A673 (cell line): ENCODE data around the gene CAMK2A. TPM values are rescaled to one million over a fixed set of nuclear protein-coding genes. Genes with fewer than 3 reads are reported as not detected.

Experiments used
- BruUV-seq: library from RNA; stranded (reverse); fragments of 400-500 nt; replicated peaks from 2 replicates; lab custom pipeline; 2021; lab: Mats Ljungman, UMichigan
- CTCF ChIA-PET: fragments of 300-600 bp; sonication (Branson Sonifier 250); formaldehyde crosslinking; loops from one replicate; lab custom pipeline; 2022; ENCODE audit warnings: antibody characterized with exemption; lab: Charles Lee
- POLR2A ChIA-PET: fragments of 300-600 bp; sonication (Branson Sonifier 250); formaldehyde crosslinking; loops from one replicate; lab custom pipeline; 2022; ENCODE audit warnings: antibody characterized with exemption; ENCODE audit not compliant: low non-redundant PET; lab: Charles Lee
- DNase-seq: peaks from one replicate; pipeline ENCODE4 v3.0.0-alpha.2; 2015; ENCODE audit warnings: low spot score
- H3K27ac ChIP-seq: fragments of 200-600 bp; sonication (generic); 2 replicates; pipeline ENCODE4 v1.5.1; 2016; ENCODE audit warnings: mixed run types, low read depth, mild to moderate bottlenecking, mixed read lengths, antibody characterized with exemption, low read length; ENCODE audit not compliant: poor library complexity, severe bottlenecking
- H3K27me3 ChIP-seq: fragments of 200-600 bp; sonication (generic); replicated peaks from 2 replicates; pipeline ENCODE4 v1.6.1; 2017; ENCODE audit warnings: mixed run types, low read depth, mild to moderate bottlenecking, mixed read lengths, antibody characterized with exemption, low read length; ENCODE audit not compliant: insufficient read depth, poor library complexity
- H3K36me3 ChIP-seq: fragments of 200-600 bp; sonication (generic); 2 replicates; pipeline ENCODE4 v1.6.1; 2016; ENCODE audit warnings: mixed run types, mild to moderate bottlenecking, mixed read lengths, antibody characterized with exemption, low read length; ENCODE audit not compliant: insufficient read depth, poor library complexity, severe bottlenecking
- H3K4me1 ChIP-seq: fragments of 200-600 bp; sonication (generic); 2 replicates; pipeline ENCODE4 v1.6.1; 2017; ENCODE audit warnings: mixed run types, mild to moderate bottlenecking, mixed read lengths, antibody characterized with exemption, low read length; ENCODE audit not compliant: insufficient read depth, poor library complexity, severe bottlenecking
- H3K4me3 ChIP-seq: fragments of 200-600 bp; sonication (generic); 2 replicates; pipeline ENCODE4 v1.5.1; 2016; ENCODE audit warnings: low read depth, mixed run types, mild to moderate bottlenecking, mixed read lengths, low read length; ENCODE audit not compliant: poor library complexity, severe bottlenecking
- H3K9me3 ChIP-seq: fragments of 200-600 bp; sonication (generic); 2 replicates; pipeline ENCODE4 v1.6.1; 2016; ENCODE audit warnings: mixed run types, low read depth, mild to moderate bottlenecking, mixed read lengths, antibody characterized with exemption, low read length; ENCODE audit not compliant: poor library complexity, severe bottlenecking
- EZH2 ChIP-seq: fragments of 200-600 bp; sonication (generic); IDR thresholded peaks from 2 replicates; pipeline ENCODE4 v1.6.1; 2017; ENCODE audit warnings: borderline replicate concordance, low read depth, mild to moderate bottlenecking, mixed read lengths, antibody characterized with exemption, low read length; ENCODE audit not compliant: poor library complexity, severe bottlenecking
- intact Hi-C: fragments of 100-400 bp; cut with micrococcal nuclease; formaldehyde crosslinking; loops from one replicate; pipeline ENCODE4 v1.10.0; 2022; ENCODE audit not compliant: unreplicated experiment
- total RNA-seq: library from RNA; stranded (reverse); gene quantifications from 2 replicates; pipeline ENCODE4 v1.2.3, GENCODE V29; 2021
- TF ChIP-seq, protein P1 (sequence below): fragments of 300-800, 200-600 bp; sonication (generic); conservative IDR thresholded peaks from 2 replicates; pipeline ENCODE4 v1.5.1; 2017; ENCODE audit warnings: low read depth, mild to moderate bottlenecking, antibody characterized with exemption, low read length, moderate library complexity, mixed read lengths

Gene CAMK2A
- total RNA-seq, 1 experiment from 2014 or later = not detected

DNA sequence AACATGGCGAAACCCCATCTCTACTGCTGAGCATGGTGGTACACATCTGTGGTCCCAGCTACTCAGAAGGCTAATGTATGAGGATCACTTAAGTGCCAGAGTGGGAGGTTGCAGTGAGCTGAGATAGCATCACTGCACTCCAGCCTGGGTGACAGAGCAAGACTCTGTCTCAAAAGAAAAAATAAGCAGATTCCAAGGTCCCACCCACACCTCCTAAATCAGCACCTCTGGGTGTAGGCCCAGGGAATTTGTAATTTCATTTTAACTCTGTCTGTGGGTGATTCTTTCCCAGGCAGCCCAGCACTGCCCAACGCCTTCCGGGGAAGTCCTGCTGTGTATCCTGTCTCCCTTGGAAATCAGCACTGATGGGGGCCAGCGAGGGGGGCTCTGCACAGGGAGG is 12.5 kb downstream of the CAMK2A start:
- no peak overlapping the region for H3K27ac ChIP-seq
- intact Hi-C loops = no loop called here
- peak; percentile 36 for DNase-seq
- peaks cover 5% of the 10 kb centered on the region for H3K4me1 ChIP-seq
- no peaks in the 10 kb centered on the region for H3K27me3 ChIP-seq
- ChIA-PET POLR2A (no interaction called here), CTCF (no interaction called here)
- TF ChIP-seq EZH2 = no peak
- TF ChIP-seq, protein P1, sequence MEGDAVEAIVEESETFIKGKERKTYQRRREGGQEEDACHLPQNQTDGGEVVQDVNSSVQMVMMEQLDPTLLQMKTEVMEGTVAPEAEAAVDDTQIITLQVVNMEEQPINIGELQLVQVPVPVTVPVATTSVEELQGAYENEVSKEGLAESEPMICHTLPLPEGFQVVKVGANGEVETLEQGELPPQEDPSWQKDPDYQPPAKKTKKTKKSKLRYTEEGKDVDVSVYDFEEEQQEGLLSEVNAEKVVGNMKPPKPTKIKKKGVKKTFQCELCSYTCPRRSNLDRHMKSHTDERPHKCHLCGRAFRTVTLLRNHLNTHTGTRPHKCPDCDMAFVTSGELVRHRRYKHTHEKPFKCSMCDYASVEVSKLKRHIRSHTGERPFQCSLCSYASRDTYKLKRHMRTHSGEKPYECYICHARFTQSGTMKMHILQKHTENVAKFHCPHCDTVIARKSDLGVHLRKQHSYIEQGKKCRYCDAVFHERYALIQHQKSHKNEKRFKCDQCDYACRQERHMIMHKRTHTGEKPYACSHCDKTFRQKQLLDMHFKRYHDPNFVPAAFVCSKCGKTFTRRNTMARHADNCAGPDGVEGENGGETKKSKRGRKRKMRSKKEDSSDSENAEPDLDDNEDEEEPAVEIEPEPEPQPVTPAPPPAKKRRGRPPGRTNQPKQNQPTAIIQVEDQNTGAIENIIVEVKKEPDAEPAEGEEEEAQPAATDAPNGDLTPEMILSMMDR = no peak
- no peak overlapping the region for H3K4me3 ChIP-seq
- H3K9me3 ChIP-seq = no peaks in the 10 kb centered on the region
- no peaks in the 10 kb centered on the region for H3K36me3 ChIP-seq
- no TSS peak for BruUV-seq

DNA sequence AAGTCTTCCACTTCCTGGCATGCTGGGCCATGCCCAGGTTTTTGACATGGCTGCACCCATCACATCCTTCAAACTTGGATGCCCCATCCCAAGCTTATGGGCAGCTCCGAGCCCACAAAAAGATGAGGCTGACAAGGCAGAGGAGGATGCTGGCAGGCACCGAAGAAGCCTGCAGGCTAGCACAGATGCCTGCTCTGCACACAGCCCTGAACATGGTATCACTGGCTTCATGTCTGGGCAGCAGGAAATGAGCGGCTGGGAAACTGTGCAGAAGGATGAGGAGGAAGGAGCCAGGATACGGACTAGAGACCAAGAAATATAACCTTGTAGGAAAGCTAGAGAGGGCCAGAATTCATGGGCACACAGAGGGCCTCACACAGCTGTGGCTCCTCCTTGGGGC is 14.8 kb downstream of the CAMK2A start:
- BruUV-seq = no TSS peak
- DNase-seq = no peak
- H3K4me1 ChIP-seq = peaks cover 14% of the 10 kb centered on the region
- H3K27me3 ChIP-seq = no peaks in the 10 kb centered on the region
- no peaks in the 10 kb centered on the region for H3K36me3 ChIP-seq
- intact Hi-C loops = no loop called here
- TF ChIP-seq, protein P1 = no peak
- TF ChIP-seq EZH2 = no peak
- H3K9me3 ChIP-seq = no peaks in the 10 kb centered on the region
- no peak overlapping the region for H3K4me3 ChIP-seq
- POLR2A ChIA-PET = no interaction called here
- H3K27ac ChIP-seq = no peak overlapping the region
- CTCF ChIA-PET = no interaction called here

- Histone ChIP-seq H3K9me3 (no peaks in the 10 kb centered on the region), H3K4me1 (peaks cover 16% of the 10 kb centered on the region), H3K27ac (no peak overlapping the region), H3K4me3 (no peak overlapping the region), H3K36me3 (no peaks in the 10 kb centered on the region), H3K27me3 (no peaks in the 10 kb centered on the region)
- peak; percentile 50 for DNase-seq
- no TSS peak for BruUV-seq
- TF ChIP-seq, protein P1 = peak; percentile 50
- TF ChIP-seq EZH2 = no peak
- intact Hi-C loops = loop anchor here (2.0 kb wide), 1 partner anchor 164 kb away; no protein-coding TSS in a partner anchor
- ChIA-PET POLR2A (no interaction called here), CTCF (interaction anchor here (0.8 kb wide), 1 partner anchor 164 kb away, joined by 4 read pairs; no protein-coding TSS in a partner anchor)
Measured at GRCh38 chr5:150272531-150272930, 17.0 kb downstream of the CAMK2A start.
